ENCODE results near the gene PCLO. TPM values are rescaled to one million over a fixed set of nuclear protein-coding genes. Genes with fewer than 3 reads are reported as not detected.

The PCLO gene
- total and polyA plus RNA-seq, 9 of the 15 experiments (the other 6 are each of a cell fraction or from before 2014, with no cell fraction given): under 0.01 to 0.01 TPM; not detected in 7

DNA sequence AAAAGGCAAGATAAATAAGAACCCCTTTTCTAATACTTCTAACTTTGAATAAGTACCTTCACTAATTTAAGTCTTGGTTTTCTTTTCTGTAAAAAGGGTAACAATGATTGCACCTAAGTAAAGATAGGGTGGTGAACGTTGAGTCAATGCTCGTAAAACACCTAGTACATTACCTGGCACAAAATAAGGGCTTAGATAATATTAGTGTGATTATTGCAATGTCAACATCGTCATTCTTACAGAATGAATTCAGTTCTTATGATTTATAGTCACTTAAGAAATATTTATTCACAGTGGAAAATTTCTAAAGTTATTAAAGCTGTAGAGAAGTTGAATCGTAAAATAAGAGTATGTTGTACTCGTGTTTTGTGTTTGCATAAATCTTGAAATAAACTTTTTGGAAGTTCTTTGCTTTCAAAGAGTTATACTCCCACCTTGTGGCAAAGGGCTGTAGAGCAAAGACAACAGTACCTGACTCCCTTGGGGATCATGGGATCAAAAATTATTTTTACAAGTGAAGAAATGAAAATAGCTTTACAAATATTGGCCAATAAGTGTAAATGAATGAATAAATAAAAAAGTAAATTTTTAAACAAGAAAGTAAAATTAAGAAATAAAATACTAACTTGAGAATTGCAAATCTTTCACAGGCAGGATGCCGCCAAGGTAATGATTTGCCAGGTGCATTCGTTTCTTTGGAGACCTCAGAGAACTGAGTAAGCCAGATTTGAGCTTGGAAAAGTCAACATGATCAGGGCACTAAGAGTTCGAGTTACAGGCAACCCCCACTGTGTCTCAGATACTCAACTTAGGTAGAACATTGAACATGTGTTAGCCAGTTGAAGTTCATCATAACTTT is 433.3 kb downstream of the PCLO start (continued):
- TF ChIP-seq, protein P1, sequence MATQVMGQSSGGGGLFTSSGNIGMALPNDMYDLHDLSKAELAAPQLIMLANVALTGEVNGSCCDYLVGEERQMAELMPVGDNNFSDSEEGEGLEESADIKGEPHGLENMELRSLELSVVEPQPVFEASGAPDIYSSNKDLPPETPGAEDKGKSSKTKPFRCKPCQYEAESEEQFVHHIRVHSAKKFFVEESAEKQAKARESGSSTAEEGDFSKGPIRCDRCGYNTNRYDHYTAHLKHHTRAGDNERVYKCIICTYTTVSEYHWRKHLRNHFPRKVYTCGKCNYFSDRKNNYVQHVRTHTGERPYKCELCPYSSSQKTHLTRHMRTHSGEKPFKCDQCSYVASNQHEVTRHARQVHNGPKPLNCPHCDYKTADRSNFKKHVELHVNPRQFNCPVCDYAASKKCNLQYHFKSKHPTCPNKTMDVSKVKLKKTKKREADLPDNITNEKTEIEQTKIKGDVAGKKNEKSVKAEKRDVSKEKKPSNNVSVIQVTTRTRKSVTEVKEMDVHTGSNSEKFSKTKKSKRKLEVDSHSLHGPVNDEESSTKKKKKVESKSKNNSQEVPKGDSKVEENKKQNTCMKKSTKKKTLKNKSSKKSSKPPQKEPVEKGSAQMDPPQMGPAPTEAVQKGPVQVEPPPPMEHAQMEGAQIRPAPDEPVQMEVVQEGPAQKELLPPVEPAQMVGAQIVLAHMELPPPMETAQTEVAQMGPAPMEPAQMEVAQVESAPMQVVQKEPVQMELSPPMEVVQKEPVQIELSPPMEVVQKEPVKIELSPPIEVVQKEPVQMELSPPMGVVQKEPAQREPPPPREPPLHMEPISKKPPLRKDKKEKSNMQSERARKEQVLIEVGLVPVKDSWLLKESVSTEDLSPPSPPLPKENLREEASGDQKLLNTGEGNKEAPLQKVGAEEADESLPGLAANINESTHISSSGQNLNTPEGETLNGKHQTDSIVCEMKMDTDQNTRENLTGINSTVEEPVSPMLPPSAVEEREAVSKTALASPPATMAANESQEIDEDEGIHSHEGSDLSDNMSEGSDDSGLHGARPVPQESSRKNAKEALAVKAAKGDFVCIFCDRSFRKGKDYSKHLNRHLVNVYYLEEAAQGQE (IDR thresholded peaks at IDR 0.05; ENCODE audit: borderline replicate concordance): 0 out of 2 replicates have a peak, but pooled peaks have one; percentile 4
- TF ChIP-seq, protein P1 (CRISPR knock-in tag; IDR thresholded peaks at IDR 0.05; ENCODE audit: low read depth): no peak
